ENCODE measurements around the gene SETDB2. TPM values are rescaled to one million over a fixed set of nuclear protein-coding genes. Genes with fewer than 3 reads are reported as not detected.

SETDB2 gene
- total and polyA plus RNA-seq, 2 of the 13 experiments (the other 11 are each of a cell fraction or from before 2014, with no cell fraction given), result 8.1 to 8.7 TPM

- TF ChIP-seq ARID5B (CRISPR knock-in tag; IDR thresholded peaks at IDR 0.05), result no peak
- TF ChIP-seq KDM5B (CRISPR knock-in tag; IDR thresholded peaks at IDR 0.05; ENCODE audit: borderline replicate concordance), result peak; percentile 11; the same call in 1 of the 2 replicates
- TF ChIP-seq ZFP36 (IDR thresholded peaks at IDR 0.05; ENCODE audit: borderline replicate concordance, low read depth, low read length, partially characterized antibody), result no peak
- 0 out of 2 replicates have a peak, but pooled peaks have one; percentile 10 for TF ChIP-seq KDM2A (CRISPR knock-in tag; IDR thresholded peaks at IDR 0.05; ENCODE audit: borderline replicate concordance, low read depth)
- no peak for TF ChIP-seq ZNF235 (CRISPR knock-in tag; IDR thresholded peaks at IDR 0.05; ENCODE audit: borderline replicate concordance)
- 0 out of 2 replicates have a peak, but pooled peaks have one; percentile 10 for TF ChIP-seq IKZF5 (CRISPR knock-in tag; IDR thresholded peaks at IDR 0.05)
- 0 out of 2 replicates have a peak, but pooled peaks have one; percentile 7 for TF ChIP-seq CBFB (CRISPR knock-in tag; IDR thresholded peaks at IDR 0.05)
- TF ChIP-seq ZNF326 (CRISPR knock-in tag; IDR thresholded peaks at IDR 0.05; ENCODE audit: borderline replicate concordance), result no peak
- no peak for TF ChIP-seq GPBP1L1 (CRISPR knock-in tag; IDR thresholded peaks at IDR 0.05)
- 0 out of 2 replicates have a peak, but pooled peaks have one; percentile 5 for TF ChIP-seq MXD4 (CRISPR knock-in tag; IDR thresholded peaks at IDR 0.05)
- TF ChIP-seq ZFP82 (CRISPR knock-in tag; IDR thresholded peaks at IDR 0.05; ENCODE audit: borderline replicate concordance), result 0 out of 2 replicates have a peak, but pooled peaks have one; percentile 51
- 0 out of 2 replicates have a peak, but pooled peaks have one; percentile 10 for TF ChIP-seq MED1 (CRISPR knock-in tag; IDR thresholded peaks at IDR 0.05)
- TF ChIP-seq ZNF317 (CRISPR knock-in tag; IDR thresholded peaks at IDR 0.05), result 0 out of 2 replicates have a peak, but pooled peaks have one; percentile 5
- TF ChIP-seq UBTF (CRISPR knock-in tag; IDR thresholded peaks at IDR 0.05), result peak; percentile 82
- 0 out of 2 replicates have a peak, but pooled peaks have one; percentile 5 for TF ChIP-seq TGIF2 (CRISPR knock-in tag; IDR thresholded peaks at IDR 0.05)
These were observed 686 bp downstream of the SETDB2 start (continued) for GRCh38 chr13:49444524-49445395.
